Suppressor macrophage treated with lipopolysaccharide for 4 hours (primary cell): ENCODE measurements around the gene KMT2C.

Source experiments
- DNase-seq: peaks from one replicate; pipeline ENCODE4 v3.0.0-alpha.2; 2020

The KMT2C gene

DNA sequence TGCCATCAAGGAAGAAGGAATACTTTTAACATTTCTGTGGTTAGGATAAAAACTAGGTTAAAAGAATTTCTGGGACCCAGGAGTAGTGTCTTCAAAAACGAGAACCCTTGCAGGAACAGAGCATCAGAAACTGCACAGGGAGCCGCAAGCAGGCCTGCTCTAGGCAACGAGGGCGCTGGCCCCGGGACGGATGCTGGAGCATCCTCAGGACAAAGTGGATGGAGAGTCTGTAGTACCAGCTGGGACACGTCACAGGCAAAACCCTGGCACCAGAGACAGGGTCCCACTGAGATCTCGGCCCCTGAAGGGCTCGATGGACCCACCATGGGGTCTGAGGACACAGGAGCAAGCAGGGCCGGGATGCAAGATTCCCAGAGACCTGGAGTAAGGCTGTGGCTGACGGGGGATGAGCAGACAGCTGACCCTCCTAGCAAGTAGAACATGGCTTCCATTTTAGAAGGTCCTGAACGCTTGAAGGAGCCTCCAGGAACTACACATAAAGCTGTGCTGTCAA lies 303.8 kb downstream of the KMT2C start:
- no peak for DNase-seq

DNA sequence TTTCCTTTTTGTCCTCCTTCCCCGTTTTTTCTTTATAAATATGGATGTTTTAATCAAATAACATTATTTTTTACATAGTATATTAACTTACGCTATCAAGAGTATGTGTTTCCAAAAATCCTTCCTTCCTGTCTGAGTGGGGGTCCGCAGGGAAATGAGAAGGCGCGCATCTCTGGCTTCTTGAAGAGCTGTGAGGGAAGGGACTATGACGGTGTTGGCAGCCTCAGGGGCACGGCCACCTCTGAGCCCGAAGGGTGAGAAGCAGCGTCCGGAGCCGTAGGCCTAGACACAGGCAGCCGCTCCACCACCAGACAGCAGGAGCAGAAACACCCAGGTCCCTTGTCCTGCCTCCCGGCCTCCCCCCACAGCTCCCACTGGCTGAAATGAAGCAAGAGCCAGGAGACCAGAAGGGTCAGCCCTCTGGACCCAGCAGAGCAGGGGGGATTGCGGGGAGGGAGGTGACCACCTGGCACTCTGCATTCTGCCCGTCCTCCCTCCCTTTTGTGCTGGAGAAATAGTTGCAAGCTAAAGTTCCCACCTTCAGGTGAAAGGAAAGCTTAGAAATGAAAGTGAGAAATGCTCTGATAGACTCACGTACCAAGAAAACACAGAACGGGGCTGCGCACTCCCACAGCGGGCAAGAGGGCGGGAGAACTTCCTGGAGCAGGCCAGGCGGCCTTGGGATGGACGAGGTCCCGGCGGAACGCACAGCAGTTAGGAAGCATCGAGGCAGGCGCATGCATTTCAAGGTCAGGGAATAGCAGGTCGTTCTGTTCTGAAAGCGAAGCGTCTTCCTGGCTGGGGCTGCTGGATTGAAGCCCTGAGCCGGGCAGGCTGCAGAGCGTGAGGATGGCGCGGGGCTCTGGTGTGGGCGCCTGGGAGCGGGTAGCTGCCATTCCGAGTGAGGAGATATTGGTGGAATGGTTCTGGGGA lies 304.9 kb downstream of the KMT2C start:
- DNase-seq: no peak

DNA sequence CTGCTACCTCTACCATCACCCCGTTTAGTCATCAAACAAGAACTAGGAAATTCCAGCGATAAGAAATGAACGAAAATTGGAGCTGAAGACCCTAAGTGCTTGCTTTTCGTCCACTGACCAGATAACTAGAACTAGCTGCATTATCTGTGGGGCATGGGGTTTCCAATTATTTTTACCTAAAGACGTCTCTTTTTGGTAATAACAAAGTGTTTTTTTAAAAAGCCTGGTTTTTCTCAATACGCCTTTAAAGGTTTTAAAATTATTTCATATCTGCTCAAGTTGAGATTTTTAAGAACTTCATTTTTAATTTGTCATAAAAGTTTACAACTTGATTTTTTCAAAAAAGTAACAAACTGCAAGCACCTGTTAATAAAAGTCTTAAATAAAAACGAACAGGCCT lies 306.1 kb downstream of the KMT2C start:
- no peak for DNase-seq

DNA sequence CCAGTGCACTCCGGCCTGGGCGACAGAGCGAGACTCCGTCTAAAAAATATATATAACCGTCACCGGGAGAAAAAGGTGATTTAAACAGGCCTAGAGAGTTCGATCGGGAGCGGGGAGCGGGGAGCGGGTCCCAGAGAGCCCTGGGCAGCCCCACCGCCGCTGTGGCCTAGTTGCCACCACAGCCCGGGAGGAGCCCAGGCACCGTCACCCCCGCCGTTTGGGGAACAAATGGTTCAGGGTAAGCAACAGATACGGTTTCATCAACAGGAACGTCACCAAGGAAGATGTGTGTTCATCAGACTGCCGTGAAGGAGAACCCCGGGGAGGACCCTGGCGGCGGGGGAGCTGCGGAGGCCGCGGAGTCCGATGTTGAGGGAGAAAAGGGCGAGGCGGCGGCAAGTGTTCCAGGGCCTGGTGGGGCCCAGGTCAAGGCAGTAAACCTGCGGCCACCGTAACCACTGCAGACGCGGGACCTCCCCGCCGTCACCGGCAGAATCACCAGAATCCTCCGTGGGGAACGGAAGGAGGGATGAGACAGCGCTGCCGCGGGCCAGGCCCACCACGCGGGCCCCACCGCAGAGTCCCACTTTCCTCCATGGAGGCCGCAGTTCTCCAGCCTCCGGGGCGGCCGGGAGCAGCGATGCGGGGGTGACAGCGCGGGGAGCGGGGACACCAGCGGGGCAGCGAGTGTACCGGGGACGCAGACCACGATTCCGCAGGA lies 306.9 kb downstream of the KMT2C start:
- no peak for DNase-seq

DNA sequence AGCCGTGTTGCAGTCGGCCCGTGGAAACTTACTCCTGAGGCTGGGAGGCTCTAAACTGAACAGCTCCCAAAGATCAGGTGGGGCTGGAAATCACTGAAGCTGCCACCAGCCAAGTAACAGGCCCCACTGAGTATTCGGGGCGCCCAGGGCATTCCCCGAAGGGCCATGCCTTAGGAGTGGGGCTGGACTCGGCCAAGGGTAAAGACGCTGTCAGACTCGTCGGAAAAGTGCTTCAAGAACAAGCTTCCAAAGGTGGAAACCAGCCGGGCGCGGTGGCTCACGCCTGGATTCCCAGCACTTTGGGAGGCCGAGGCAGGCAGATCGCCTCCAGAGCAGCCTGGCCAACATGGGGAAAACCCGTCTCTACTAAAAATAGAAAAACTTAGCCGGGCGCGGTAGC lies 307.6 kb downstream of the KMT2C start:
- DNase-seq: no peak

DNA sequence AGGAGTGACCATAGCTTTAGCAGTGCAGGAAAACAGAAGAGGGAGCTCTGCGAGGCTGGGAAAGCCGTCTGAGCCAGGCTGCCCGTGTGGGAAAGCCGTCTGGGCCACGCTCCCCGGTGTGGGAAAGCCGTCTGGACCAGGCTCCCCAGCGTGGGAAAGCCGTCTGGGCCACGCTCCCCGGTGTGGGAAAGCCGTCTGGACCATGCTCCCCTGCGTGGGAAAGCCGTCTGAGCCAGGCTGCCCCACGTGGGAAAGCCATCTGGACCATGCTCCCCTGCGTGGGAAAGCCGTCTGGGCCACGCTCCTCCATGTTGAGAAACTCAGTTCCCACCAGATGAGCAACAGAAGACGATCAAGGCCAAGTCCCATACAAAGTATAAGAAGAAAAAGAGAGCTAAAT lies 308.6 kb downstream of the KMT2C start:
- no peak for DNase-seq

DNA sequence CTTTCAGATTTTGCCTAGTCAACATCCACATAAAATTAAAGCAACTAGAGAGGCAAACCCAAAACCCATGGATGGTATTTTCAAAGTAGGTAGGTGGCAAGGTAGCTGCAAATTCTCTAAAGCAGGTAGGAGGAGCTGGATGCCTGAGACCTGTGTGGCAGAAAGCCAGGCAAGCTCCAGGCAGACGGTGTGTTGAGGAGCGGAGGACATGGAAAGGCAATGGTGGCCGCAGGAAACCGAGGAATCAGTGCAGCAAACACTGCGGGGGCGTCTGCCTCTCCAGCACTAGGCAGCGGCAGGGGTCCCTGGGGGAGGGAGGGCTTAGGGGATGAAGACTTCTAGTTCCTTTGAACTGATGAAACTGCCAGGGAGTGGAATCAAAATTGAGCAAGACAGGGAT lies 309.1 kb downstream of the KMT2C start:
- DNase-seq: no peak

GRCh38 chr7:152122540-152122939 lies 313.3 kb downstream of the KMT2C start:
- DNase-seq: no peak

- no peak for DNase-seq
Measured at GRCh38 chr7:152121432-152121831, 314.4 kb downstream of the KMT2C start.

- no peak for DNase-seq
Measured at GRCh38 chr7:152120776-152121175, 315.0 kb downstream of the KMT2C start.

DNA sequence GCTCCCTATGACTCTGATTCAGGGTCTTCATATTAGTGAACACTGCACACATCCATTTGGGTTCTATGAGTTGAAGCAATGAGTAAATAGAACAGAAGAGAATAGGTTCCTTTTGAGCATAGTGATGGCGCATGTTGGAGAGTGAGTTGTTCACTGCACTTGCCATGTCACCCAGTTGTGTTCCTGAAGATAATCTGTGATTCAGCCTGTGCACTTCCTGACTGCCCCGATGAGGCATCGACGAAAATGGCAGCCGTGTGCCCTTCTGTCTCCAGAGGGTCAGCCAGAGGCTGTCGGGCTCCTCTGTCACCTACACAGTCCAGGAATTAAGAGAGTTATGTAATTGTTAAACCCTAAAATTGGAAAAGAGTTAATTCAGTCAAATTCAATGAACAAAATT lies 315.6 kb downstream of the KMT2C start:
- DNase-seq: no peak

DNA sequence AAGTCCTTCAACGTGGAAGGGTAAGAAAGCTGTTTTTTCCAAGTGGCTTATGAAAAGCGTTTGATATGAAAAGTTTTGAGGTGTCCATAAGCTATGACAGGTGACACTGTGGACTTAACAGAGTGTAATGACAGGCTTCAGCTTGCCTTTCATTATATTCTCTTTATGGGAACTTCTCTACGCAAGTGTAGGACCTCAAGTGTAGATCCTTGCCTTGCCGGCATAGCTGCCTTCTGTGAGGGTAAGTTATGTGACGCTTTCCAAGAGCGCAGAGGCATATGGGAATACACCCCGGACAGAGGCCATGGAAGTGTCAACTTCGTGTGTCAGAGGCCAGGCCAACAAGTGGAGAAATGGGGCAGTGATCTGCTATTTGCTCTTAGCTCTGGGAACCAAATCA lies 318.4 kb downstream of the KMT2C start:
- DNase-seq: no peak

DNA sequence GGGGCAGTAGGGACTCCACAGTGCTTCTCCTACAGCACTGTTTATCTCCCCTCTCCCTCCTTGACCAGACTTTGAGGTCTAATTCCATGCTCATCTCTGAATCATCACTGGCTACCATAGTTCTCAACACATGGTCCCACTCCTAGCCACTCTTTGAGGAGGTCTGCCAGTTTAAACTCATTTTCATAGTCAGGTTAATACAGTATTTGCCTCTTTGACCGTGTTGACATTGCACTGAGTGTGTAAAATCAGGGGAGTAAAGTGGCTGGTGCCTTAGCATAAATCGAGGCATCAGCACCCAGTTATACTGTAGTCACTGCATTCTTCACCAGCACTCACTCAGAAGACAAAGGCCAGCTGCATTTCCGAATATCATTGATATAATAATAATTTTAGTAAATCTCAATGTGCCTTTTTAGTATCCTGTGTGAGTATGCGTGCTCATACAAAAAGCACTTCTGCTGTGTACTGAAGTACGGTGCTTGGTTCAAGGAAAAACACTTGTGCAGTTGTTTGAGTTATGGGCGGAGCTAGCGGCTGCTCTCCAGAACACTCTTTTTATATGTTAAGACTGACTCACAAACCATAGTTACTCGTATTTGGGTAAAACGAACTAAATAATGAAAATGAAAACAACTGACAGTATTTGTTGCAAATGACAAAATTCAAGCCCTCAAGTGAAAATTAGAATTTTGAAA lies 320.6 kb downstream of the KMT2C start:
- no peak for DNase-seq

DNA sequence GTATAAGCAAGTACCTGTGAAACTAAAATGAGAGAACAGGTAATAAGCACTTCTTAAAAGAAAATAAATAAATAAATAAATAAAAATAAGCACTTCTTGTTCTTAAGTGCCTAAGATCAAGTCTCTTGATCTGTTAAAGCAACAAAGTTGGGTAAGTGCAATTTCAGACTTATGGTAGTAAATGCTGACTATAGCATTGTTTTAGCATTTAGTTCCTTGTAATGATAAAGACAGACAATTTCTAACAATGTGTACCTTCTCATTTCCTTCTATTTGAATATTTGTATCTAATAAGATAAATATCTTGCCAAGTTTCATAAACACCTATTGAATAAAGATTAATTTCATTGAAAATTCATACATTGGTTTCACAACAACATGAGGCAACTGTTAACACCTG lies 323.0 kb downstream of the KMT2C start:
- no peak for DNase-seq

DNA sequence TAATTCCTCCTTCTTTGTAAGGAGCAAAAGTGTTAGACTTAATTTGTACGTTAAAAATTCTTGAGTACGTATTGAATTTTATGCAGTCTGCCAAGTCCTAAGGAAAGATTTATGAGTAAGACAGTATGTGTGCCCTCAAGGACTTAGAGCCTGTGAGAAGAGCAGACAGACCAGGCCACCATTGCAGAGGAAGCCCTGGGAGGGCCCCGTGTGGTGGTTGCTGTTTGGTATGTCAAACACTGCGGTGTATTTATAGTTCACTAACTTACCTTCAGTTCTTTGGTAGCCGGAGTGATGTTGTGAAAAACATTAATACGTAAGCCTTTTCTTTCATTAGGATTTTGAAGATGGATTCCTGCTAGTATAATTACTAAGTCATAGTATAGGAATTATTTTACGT lies 327.4 kb downstream of the KMT2C start:
- DNase-seq: no peak

DNA sequence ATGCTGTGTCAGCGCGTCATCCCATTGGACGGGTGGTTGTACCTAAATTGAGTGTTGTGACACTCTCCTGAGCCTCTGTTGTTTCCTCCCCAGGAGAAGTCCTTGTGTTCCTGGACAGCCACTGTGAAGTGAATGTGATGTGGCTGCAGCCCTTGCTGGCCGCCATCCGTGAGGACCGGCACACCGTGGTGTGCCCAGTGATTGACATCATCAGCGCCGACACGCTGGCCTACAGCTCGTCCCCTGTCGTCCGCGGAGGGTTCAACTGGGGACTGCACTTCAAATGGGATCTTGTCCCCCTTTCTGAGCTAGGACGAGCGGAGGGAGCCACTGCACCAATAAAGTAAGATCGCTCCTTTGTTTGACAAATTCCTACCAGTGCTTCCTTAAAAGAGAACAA lies 327.9 kb downstream of the KMT2C start:
- DNase-seq: no peak

DNA sequence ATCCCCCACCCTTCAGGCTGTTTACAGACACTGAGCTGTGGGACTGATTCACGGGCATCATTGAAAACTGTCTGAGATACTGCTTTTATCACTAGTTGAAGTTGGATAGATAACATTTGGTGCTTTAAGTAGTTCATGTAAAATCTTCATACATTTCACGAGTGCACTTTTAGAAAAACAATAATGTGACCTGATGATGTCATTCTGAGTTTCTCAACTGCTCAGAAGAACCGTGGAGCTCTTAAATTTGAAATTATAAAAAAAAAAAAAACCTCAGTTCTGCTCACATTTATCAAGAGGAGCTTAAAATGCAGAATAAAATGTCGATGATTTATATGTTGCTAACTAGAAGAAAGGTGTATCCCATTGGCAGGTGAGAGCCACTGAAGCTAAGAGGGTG lies 328.8 kb downstream of the KMT2C start:
- DNase-seq: no peak

GRCh38 chr7:152105205-152105604 lies 330.6 kb downstream of the KMT2C start:
- DNase-seq: no peak

DNA sequence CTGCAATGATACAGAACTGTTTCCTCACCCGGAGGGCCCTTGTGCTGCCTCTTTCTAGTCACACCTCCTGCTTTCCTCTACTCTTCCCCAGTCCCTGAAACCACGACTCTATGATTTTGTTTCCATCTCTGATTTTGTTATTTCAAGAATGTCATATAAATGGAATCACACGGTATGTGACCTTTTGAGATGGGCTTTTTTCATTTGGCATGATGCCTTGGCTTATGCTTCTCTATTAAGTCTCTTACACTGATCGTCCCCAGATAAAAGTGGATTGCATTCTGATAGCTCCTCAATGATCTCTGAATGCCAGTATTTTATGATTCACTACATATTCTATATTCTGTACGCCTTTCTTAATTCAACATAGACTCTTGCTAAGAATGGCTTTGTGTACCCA lies 332.1 kb downstream of the KMT2C start:
- DNase-seq: no peak

DNA sequence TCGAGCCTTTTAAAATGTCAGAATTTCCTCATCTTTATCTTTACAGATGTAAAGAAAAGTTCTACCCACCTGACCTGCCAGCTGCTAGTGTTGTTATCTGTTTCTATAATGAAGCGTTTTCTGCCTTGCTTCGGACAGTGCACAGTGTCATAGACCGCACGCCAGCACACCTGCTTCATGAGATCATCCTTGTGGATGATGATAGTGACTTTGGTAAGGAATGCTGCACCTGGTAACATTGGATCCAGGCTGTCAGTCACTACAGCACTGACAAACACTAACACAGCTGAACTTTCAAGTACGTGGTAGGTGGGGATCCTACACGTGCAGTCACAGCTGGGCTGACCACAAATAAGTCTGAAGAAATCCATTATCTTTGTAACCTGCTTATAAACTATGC lies 332.7 kb downstream of the KMT2C start:
- DNase-seq: no peak

DNA sequence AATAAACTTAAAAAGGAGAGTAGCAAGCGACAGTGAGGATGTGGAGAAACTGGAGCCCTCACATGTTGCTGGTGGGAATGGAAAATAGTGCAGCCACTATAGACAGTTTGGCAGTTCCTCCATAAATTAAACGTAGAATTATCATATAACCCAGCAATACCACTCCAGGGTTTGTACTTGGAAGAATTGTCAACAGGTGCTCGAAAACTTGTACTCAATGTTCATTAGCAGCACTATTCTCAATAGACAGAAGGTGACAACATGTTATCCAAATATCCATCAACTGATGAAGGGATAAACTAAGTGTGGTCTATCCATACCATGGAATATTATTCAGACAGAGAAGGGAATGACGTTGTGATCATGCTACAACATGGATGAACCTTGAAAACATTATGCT lies 338.5 kb downstream of the KMT2C start:
- no peak for DNase-seq

GRCh38 chr7:152095771-152096170 lies 340.0 kb downstream of the KMT2C start:
- no peak for DNase-seq

DNA sequence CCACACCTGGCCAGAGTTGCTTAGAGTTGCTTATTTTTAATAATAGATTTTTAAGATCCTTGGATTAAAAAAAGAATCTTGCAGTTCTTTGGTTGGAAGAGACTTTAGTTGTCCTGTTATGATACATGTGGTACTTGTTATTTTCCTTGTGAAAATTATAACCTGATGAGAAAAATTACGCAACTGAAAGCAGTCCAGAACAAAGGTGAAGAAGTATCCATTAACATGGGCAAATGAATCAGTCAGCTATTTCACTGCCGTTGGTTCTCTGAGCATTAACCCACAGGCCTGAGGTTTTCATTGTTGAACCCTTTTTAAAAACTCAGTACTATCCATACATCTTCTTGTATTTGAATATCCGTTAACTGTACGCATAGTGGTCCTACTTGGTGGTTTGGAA lies 342.1 kb downstream of the KMT2C start:
- no peak for DNase-seq

DNA sequence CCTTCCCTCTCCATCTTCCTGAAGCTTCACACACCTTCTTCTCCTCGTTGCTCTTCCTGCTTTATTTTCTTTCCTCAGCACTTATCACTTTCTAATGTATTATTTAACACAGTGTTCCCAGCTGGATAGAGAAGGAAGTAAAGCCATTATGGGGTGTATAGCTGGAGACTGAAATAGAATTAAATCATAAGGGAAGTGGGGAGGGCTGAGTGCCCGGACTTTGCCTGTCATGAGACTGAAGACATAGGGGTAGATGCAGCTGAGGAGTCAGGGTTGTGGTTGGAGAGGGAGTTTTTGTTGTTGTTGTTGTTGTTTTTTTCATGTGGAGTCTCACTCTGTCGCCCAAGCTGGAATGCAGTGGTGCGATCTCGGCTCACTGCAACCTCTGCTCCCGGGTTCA lies 345.1 kb downstream of the KMT2C start:
- peak; percentile 14 for DNase-seq
